ENCODE results near the gene CFAP46. TPM values are rescaled to one million over a fixed set of nuclear protein-coding genes. Genes with fewer than 3 reads are reported as not detected.
"Not testable (repeated sequence)": the region's sequence is repeated elsewhere in the genome, so short reads cannot be mapped to it uniquely, and the experiment has no call there.

CFAP46 gene
- total RNA-seq, 4 donors from 2014 or later, result not detected

- no peaks in the 10 kb centered on the region for H3K9me3 ChIP-seq
- no peak for TF ChIP-seq CTCF (IDR thresholded peaks at IDR 0.05)
- TF ChIP-seq POLR2A (IDR thresholded peaks at IDR 0.05), result no peak
- H3K36me3 ChIP-seq, result no peaks in the 10 kb centered on the region
- DNase-seq, result no peak
- no peaks in the 10 kb centered on the region for H3K27me3 ChIP-seq
- no peak overlapping the region for H3K27ac ChIP-seq
- H3K4me3 ChIP-seq, result no peak overlapping the region
- no peaks in the 10 kb centered on the region for H3K4me1 ChIP-seq
Observed at GRCh38 chr10:132924046-132924952, 18.1 kb downstream of the CFAP46 start.

GRCh38 chr10:132923384-132923783 is 19.0 kb downstream of the CFAP46 start:
- not testable (repeated sequence) for H3K4me1 ChIP-seq, H3K27ac ChIP-seq, H3K9me3 ChIP-seq, H3K36me3 ChIP-seq, H3K4me3 ChIP-seq, H3K27me3 ChIP-seq, DNase-seq

- no peak for DNase-seq
- H3K27ac ChIP-seq, result no peak overlapping the region
- H3K27me3 ChIP-seq, result no peaks in the 10 kb centered on the region
- H3K9me3 ChIP-seq, result no peaks in the 10 kb centered on the region
- H3K36me3 ChIP-seq, result no peaks in the 10 kb centered on the region
- no peak overlapping the region for H3K4me3 ChIP-seq
- TF ChIP-seq CTCF (IDR thresholded peaks at IDR 0.05) (no peak), POLR2A (IDR thresholded peaks at IDR 0.05) (no peak)
- H3K4me1 ChIP-seq, result no peaks in the 10 kb centered on the region
Observed at GRCh38 chr10:132922872-132923271, 19.5 kb downstream of the CFAP46 start.

- no peaks in the 10 kb centered on the region for H3K9me3 ChIP-seq
- no peak overlapping the region for H3K27ac ChIP-seq
- H3K27me3 ChIP-seq, result no peaks in the 10 kb centered on the region
- no peaks in the 10 kb centered on the region for H3K4me1 ChIP-seq
- TF ChIP-seq POLR2A (IDR thresholded peaks at IDR 0.05) (no peak), CTCF (IDR thresholded peaks at IDR 0.05) (no peak)
- no peak overlapping the region for H3K4me3 ChIP-seq
- DNase-seq, result no peak
- no peaks in the 10 kb centered on the region for H3K36me3 ChIP-seq
Observed at GRCh38 chr10:132921818-132922807, 20.3 kb downstream of the CFAP46 start.

- DNase-seq, result no peak
- Histone ChIP-seq H3K27ac (no peak overlapping the region), H3K9me3 (no peaks in the 10 kb centered on the region), H3K27me3 (no peaks in the 10 kb centered on the region), H3K4me1 (no peaks in the 10 kb centered on the region), H3K4me3 (no peak overlapping the region), H3K36me3 (no peaks in the 10 kb centered on the region)
- no peak for TF ChIP-seq CTCF (IDR thresholded peaks at IDR 0.05)
- TF ChIP-seq POLR2A (IDR thresholded peaks at IDR 0.05), result no peak
Observed at GRCh38 chr10:132921086-132921485, 21.3 kb downstream of the CFAP46 start.

All from Peyer's patch (tissue), 4 donors.